OCI-LY7 (cell line): Measurements from ENCODE around the gene SCGB2B2.

Experiments
- EZH2phosphoT487 ChIP-seq: fragments of 200-600 bp; sonication (generic); IDR thresholded peaks from 2 replicates; pipeline ENCODE4 v1.6.1; 2018; ENCODE audit warnings: low read depth, borderline replicate concordance, mild to moderate bottlenecking, mixed run types, antibody characterized with exemption, low read length, moderate library complexity, mixed read lengths
- TF ChIP-seq, protein P1 (sequence below): fragments of 200-600 bp; sonication (generic); conservative IDR thresholded peaks from 2 replicates; pipeline ENCODE4 v1.5.1; 2014; ENCODE audit warnings: mild to moderate bottlenecking, antibody characterized with exemption, low read length, moderate library complexity, mixed read lengths

DNA sequence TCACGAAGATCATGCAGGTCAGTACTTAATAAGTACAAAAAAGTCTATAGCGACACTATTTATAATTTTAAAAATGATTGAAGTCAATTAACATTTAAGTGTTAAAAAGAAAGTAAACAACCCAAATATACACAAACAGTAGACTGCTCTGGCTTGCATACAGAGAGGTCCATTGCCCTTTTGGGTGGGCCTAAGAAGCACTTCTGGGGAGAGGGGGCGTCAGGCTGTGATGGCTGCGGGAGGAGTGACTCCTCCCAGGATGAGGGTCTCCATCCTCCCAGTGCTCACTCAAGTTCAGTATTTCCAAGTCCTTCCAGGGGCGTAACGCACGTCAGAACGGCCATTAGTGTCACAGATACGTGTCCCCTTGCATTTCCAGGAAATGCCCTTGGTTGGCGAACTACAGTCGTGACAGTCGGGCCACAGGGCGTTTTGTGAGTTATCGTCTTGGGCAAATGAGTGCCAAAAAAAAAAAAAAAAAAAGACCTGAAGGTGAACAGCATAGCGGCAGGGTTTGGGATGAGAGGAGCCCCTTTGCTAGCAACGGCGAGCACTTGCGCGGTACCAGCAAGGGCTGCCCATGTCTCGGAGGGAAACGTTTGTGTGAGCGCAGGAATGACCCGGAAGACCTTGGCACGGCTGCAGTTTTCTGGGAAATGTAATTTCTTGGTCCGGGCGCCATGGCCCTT is at the start of gene SCGB2B2:
- TF ChIP-seq, protein P1, sequence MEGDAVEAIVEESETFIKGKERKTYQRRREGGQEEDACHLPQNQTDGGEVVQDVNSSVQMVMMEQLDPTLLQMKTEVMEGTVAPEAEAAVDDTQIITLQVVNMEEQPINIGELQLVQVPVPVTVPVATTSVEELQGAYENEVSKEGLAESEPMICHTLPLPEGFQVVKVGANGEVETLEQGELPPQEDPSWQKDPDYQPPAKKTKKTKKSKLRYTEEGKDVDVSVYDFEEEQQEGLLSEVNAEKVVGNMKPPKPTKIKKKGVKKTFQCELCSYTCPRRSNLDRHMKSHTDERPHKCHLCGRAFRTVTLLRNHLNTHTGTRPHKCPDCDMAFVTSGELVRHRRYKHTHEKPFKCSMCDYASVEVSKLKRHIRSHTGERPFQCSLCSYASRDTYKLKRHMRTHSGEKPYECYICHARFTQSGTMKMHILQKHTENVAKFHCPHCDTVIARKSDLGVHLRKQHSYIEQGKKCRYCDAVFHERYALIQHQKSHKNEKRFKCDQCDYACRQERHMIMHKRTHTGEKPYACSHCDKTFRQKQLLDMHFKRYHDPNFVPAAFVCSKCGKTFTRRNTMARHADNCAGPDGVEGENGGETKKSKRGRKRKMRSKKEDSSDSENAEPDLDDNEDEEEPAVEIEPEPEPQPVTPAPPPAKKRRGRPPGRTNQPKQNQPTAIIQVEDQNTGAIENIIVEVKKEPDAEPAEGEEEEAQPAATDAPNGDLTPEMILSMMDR: no peak
- no peak for TF ChIP-seq EZH2phosphoT487
